Liver (tissue), 9 donors: ENCODE measurements around the gene KDELR1. TPM values are rescaled to one million over a fixed set of nuclear protein-coding genes. Genes with fewer than 3 reads are reported as not detected.

ENCODE experiments used
- DNase-seq: peaks from one replicate; pipeline ENCODE4 v3.0.0-alpha.2; 2017; ENCODE audit warnings: low spot score
- H3K27ac ChIP-seq, 2 donors: one replicate each; pipeline ENCODE4 v1.7.0; 2013; ENCODE audit warnings: inconsistent platforms in 2 of 2, low read length in 2 of 2, control low read depth in 1 of 2, low read depth in 1 of 2, mild to moderate bottlenecking in 1 of 2
- H3K27me3 ChIP-seq, 4 donors: one replicate each; pipeline versions ENCODE4 v1.6.1 to v1.7.0; 2013; ENCODE audit warnings: low read length in 3 of 4, inconsistent platforms in 1 of 4, mild to moderate bottlenecking in 1 of 4, moderate library complexity in 1 of 4; ENCODE audit not compliant: control insufficient read depth in 4 of 4, insufficient read depth in 4 of 4
- H3K36me3 ChIP-seq, 4 donors: one replicate each; pipeline versions ENCODE4 v1.6.1 to v1.7.0; 2013; ENCODE audit warnings: low read length in 3 of 4, mild to moderate bottlenecking in 3 of 4, low read depth in 1 of 4, moderate library complexity in 1 of 4; ENCODE audit not compliant: control insufficient read depth in 4 of 4, insufficient read depth in 3 of 4
- H3K4me1 ChIP-seq, 4 donors: one replicate each; pipeline versions ENCODE4 v1.6.1 to v1.7.0; 2013; ENCODE audit warnings: low read length in 3 of 4, mild to moderate bottlenecking in 3 of 4, moderate library complexity in 1 of 4; ENCODE audit not compliant: control insufficient read depth in 4 of 4, insufficient read depth in 4 of 4
- H3K4me3 ChIP-seq, 3 donors: one replicate each; pipeline versions ENCODE4 v1.6.1 to v1.7.0; 2013; ENCODE audit warnings: low read length in 3 of 3, control low read depth in 1 of 3, low read depth in 1 of 3, mild to moderate bottlenecking in 1 of 3
- H3K9ac ChIP-seq, 2 donors: one replicate each; pipeline ENCODE4 v1.7.0; 2013; ENCODE audit warnings: low read length in 2 of 2, mild to moderate bottlenecking in 2 of 2, moderate library complexity in 2 of 2, control low read depth in 1 of 2, low read depth in 1 of 2
- H3K9me3 ChIP-seq, 4 donors: one replicate each; pipeline versions ENCODE4 v1.6.1 to v1.7.0; 2013; ENCODE audit warnings: low read length in 3 of 4; ENCODE audit not compliant: control insufficient read depth in 4 of 4
- EGR1 ChIP-seq, 2 donors: IDR thresholded peaks; 2 replicates each; pipeline ENCODE4 v1.6.1; 2016 to 2018; ENCODE audit warnings: antibody characterized with exemption in 2 of 2, low read depth in 2 of 2
- FOXA1 ChIP-seq: IDR thresholded peaks from 2 replicates; pipeline ENCODE4 v1.6.1; 2016; ENCODE audit warnings: antibody characterized with exemption
- FOXA2 ChIP-seq: IDR thresholded peaks from 2 replicates; pipeline ENCODE4 v1.6.1; 2016; ENCODE audit warnings: antibody characterized with exemption
- GABPA ChIP-seq, 2 donors: IDR thresholded peaks in 1 of 2; conservative IDR thresholded peaks in 1 of 2; 2 replicates each; pipeline ENCODE4 v1.6.1; 2016; ENCODE audit warnings: antibody characterized with exemption in 2 of 2, mild to moderate bottlenecking in 1 of 2, moderate library complexity in 1 of 2
- HNF4A ChIP-seq, 2 donors: conservative IDR thresholded peaks; 2 replicates each; pipeline ENCODE4 v1.6.1; 2016; ENCODE audit warnings: antibody characterized with exemption in 2 of 2, mild to moderate bottlenecking in 2 of 2
- HNF4G ChIP-seq: IDR thresholded peaks from 2 replicates; pipeline ENCODE4 v1.6.1; 2016; ENCODE audit warnings: antibody characterized with exemption
- JUND ChIP-seq, 2 donors: IDR thresholded peaks; 2 replicates each; pipeline ENCODE4 v1.6.1; 2016; ENCODE audit warnings: antibody characterized with exemption in 2 of 2
- NR2F2 ChIP-seq: IDR thresholded peaks from 2 replicates; pipeline ENCODE4 v1.6.1; 2016; ENCODE audit warnings: antibody characterized with exemption
- RAD21 ChIP-seq, 2 donors: IDR thresholded peaks; 2 replicates each; pipeline ENCODE4 v1.6.1; 2016; ENCODE audit warnings: antibody characterized with exemption in 2 of 2, mild to moderate bottlenecking in 2 of 2
- RXRA ChIP-seq, 2 donors: IDR thresholded peaks; 2 replicates each; pipeline ENCODE4 v1.6.1; 2017 to 2018; ENCODE audit warnings: antibody characterized with exemption in 2 of 2, mild to moderate bottlenecking in 1 of 2
- SP1 ChIP-seq: IDR thresholded peaks from 2 replicates; pipeline ENCODE4 v1.6.1; 2018; ENCODE audit warnings: antibody characterized with exemption, mild to moderate bottlenecking
- TAF1 ChIP-seq: conservative IDR thresholded peaks from 2 replicates; pipeline ENCODE4 v1.6.1; 2016; ENCODE audit warnings: antibody characterized with exemption, mild to moderate bottlenecking
- YY1 ChIP-seq: IDR thresholded peaks from 2 replicates; pipeline ENCODE4 v1.6.1; 2016; ENCODE audit warnings: antibody characterized with exemption, mild to moderate bottlenecking
- WGBS: extraction: QIAGEN DNeasy Blood & Tissue Kit; methylation state at CpG from one replicate; pipeline ENCODE4 v1.1.7; 2013; 5-methylcytosine and 5-hydroxymethylcytosine counted together
- polyA plus RNA-seq, 2 donors: library from polyadenylated mRNA; stranded (reverse) in 1 of 2; unstranded in 1 of 2; fragments of 200-250 nt in 1 of 2; fragments of >200 nt in 1 of 2; fragmentation: Nextera tagmentation in 1 of 2; extraction: Ambion mirVana in 1 of 2; gene quantifications; one replicate each; pipeline versions ENCODE4 v1.2.1 to v1.2.3, GENCODE V29; 2013 to 2015
- total RNA-seq, 2 donors: library from RNA; depleted of rRNA; stranded (reverse); fragments of >200 nt; gene quantifications; one replicate each; pipeline ENCODE4 v1.2.3, GENCODE V29; 2014
- TF ChIP-seq, protein P1 (sequence below): IDR thresholded peaks from 2 replicates; pipeline ENCODE4 v1.6.1; 2016; ENCODE audit warnings: antibody characterized with exemption
- TF ChIP-seq, protein P2 (sequence below): IDR thresholded peaks from 2 replicates; pipeline ENCODE4 v1.6.1; 2016; ENCODE audit warnings: antibody characterized with exemption
- TF ChIP-seq, protein P3 (sequence below): IDR thresholded peaks from 2 replicates; pipeline ENCODE4 v1.6.1; 2016; ENCODE audit warnings: antibody characterized with exemption, mild to moderate bottlenecking
- TF ChIP-seq, protein P4 (sequence below): IDR thresholded peaks from 2 replicates; pipeline ENCODE4 v1.6.1; 2016; ENCODE audit warnings: antibody characterized with exemption
- TF ChIP-seq, protein P5 (sequence below): fragments of 150-350 bp; IDR thresholded peaks from 2 replicates; pipeline ENCODE4 v1.5.1; 2017; ENCODE audit warnings: improper control_type of control experiment, low read depth, low read length; ENCODE audit not compliant: missing input control
- donor health status: healthy.
- donor health status: healthy.
- donor health status: healthy.
- donor health status: healthy.
- donor health status: healthy.

The KDELR1 gene
- total and polyA plus RNA-seq, 4 donors, result 32.3 to 94.9 (median 47.0) TPM

DNA sequence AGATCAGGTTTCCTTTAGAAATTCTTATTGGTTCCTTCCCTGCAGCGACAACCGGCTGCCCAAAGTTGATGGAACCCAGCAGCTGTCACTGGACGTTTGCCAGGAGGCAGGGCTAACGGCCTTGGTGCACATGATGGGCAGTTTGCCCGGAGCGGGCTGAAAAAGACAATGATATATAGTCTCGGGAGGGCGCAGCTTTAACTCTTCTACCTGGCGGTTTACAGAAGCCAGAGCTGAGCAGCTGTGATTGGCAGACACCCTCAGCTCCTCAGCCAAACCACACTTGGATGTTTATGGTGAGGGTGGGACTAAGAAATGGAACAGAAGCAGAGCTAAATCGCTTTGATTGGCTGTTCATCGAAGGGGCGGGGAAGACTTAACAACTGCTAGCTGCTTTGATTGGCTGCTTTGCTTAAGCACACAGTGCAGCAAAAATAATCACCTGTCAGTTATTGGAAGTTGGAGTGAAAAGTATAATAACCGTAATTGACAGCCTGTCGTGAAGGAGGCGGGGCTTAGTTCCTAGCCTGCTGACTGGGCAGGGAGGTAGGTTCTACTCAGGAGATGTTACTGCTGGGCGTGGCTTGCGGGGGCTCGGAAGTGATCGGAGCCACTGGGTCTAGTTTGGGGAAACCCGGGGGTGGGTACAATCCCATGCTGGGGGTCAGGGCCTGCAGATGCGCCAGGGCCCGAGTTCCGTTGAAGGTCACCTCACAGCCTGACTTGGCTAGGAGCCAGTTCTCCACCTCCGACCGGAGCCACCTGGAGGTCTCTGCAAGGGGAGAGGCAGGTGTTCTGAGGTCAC, 58.5 kb downstream of the KDELR1 start:
- Histone ChIP-seq H3K4me1 (peaks cover 2 to 28% (median 14%) of the 10 kb centered on the region in 4 donors), H3K4me3 (peak overlapping the region in 2 of 3 donors; percentile 28 to 46), H3K36me3 (peaks cover 0 to 1% (median 0%) of the 10 kb centered on the region in 4 donors), H3K27me3 (no peaks in the 10 kb centered on the region), H3K9me3 (no peaks in the 10 kb centered on the region), H3K27ac (peak overlapping the region; percentile 82 to 84), H3K9ac (peak overlapping the region; percentile 42 to 58)
- TF ChIP-seq, protein P1, sequence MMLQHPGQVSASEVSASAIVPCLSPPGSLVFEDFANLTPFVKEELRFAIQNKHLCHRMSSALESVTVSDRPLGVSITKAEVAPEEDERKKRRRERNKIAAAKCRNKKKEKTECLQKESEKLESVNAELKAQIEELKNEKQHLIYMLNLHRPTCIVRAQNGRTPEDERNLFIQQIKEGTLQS, result no peak
- TF ChIP-seq FOXA1 (peak; percentile 7), TAF1 (no peak), SP1 (peak; percentile 86), RXRA (IDR thresholded peaks at IDR 0.05) (peak; percentile 25 to 48), HNF4A (conservative IDR thresholded peaks at IDR 0.05) (no peak), NR2F2 (peak; percentile 15), HNF4G (no peak), YY1 (peak; percentile 48), JUND (IDR thresholded peaks at IDR 0.05) (peak in 1 of 2 donors; percentile 52), GABPA (IDR thresholded peaks at IDR 0.05 in 1 of 2, conservative IDR thresholded peaks at IDR 0.05 in 1 of 2) (no peak), FOXA2 (peak; percentile 24), RAD21 (IDR thresholded peaks at IDR 0.05) (no peak), EGR1 (IDR thresholded peaks at IDR 0.05; ENCODE audit: low read depth in 2 of 2) (no peak)
- TF ChIP-seq, protein P2, sequence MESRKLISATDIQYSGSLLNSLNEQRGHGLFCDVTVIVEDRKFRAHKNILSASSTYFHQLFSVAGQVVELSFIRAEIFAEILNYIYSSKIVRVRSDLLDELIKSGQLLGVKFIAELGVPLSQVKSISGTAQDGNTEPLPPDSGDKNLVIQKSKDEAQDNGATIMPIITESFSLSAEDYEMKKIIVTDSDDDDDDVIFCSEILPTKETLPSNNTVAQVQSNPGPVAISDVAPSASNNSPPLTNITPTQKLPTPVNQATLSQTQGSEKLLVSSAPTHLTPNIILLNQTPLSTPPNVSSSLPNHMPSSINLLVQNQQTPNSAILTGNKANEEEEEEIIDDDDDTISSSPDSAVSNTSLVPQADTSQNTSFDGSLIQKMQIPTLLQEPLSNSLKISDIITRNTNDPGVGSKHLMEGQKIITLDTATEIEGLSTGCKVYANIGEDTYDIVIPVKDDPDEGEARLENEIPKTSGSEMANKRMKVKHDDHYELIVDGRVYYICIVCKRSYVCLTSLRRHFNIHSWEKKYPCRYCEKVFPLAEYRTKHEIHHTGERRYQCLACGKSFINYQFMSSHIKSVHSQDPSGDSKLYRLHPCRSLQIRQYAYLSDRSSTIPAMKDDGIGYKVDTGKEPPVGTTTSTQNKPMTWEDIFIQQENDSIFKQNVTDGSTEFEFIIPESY, result peak; percentile 12
- TF ChIP-seq, protein P3, sequence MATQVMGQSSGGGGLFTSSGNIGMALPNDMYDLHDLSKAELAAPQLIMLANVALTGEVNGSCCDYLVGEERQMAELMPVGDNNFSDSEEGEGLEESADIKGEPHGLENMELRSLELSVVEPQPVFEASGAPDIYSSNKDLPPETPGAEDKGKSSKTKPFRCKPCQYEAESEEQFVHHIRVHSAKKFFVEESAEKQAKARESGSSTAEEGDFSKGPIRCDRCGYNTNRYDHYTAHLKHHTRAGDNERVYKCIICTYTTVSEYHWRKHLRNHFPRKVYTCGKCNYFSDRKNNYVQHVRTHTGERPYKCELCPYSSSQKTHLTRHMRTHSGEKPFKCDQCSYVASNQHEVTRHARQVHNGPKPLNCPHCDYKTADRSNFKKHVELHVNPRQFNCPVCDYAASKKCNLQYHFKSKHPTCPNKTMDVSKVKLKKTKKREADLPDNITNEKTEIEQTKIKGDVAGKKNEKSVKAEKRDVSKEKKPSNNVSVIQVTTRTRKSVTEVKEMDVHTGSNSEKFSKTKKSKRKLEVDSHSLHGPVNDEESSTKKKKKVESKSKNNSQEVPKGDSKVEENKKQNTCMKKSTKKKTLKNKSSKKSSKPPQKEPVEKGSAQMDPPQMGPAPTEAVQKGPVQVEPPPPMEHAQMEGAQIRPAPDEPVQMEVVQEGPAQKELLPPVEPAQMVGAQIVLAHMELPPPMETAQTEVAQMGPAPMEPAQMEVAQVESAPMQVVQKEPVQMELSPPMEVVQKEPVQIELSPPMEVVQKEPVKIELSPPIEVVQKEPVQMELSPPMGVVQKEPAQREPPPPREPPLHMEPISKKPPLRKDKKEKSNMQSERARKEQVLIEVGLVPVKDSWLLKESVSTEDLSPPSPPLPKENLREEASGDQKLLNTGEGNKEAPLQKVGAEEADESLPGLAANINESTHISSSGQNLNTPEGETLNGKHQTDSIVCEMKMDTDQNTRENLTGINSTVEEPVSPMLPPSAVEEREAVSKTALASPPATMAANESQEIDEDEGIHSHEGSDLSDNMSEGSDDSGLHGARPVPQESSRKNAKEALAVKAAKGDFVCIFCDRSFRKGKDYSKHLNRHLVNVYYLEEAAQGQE, result no peak
- TF ChIP-seq, protein P4, sequence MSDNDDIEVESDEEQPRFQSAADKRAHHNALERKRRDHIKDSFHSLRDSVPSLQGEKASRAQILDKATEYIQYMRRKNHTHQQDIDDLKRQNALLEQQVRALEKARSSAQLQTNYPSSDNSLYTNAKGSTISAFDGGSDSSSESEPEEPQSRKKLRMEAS, result peak; percentile 38
- TF ChIP-seq, protein P5, sequence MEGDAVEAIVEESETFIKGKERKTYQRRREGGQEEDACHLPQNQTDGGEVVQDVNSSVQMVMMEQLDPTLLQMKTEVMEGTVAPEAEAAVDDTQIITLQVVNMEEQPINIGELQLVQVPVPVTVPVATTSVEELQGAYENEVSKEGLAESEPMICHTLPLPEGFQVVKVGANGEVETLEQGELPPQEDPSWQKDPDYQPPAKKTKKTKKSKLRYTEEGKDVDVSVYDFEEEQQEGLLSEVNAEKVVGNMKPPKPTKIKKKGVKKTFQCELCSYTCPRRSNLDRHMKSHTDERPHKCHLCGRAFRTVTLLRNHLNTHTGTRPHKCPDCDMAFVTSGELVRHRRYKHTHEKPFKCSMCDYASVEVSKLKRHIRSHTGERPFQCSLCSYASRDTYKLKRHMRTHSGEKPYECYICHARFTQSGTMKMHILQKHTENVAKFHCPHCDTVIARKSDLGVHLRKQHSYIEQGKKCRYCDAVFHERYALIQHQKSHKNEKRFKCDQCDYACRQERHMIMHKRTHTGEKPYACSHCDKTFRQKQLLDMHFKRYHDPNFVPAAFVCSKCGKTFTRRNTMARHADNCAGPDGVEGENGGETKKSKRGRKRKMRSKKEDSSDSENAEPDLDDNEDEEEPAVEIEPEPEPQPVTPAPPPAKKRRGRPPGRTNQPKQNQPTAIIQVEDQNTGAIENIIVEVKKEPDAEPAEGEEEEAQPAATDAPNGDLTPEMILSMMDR, result no peak
- 7% methylated on average over 25 of the region's 25 CpGs for WGBS
- peak; percentile 87 for DNase-seq

Other genes with a start within 250 kb of the KDELR1 start
- 10 to 100 TPM in 1 of 2 donors, 1 to 10 TPM in 1; 6.3 to 61.5 TPM for gene LIG1, start 221.2 kb downstream of the KDELR1 start, total RNA-seq
- 1 to 10 TPM; 6.7 to 7.5 TPM for gene LIG1, start 221.2 kb downstream of the KDELR1 start, polyA plus RNA-seq
- gene ZSWIM9, start 220.9 kb downstream of the KDELR1 start, total RNA-seq, result 1 to 10 TPM; 1.6 to 2.5 TPM
- 1 to 10 TPM in 1 of 2 donors, under 1 TPM in 1; 0.25 to 1.6 TPM for gene ZSWIM9, start 220.9 kb downstream of the KDELR1 start, polyA plus RNA-seq
- 10 to 100 TPM; 30.9 to 36.3 TPM for gene CARD8, start 135.6 kb downstream of the KDELR1 start, total RNA-seq
- 10 to 100 TPM in 1 of 2 donors, 1 to 10 TPM in 1; 9.4 to 13.8 TPM for gene CARD8, start 135.6 kb downstream of the KDELR1 start, polyA plus RNA-seq
- gene ZNF114, start 121.5 kb downstream of the KDELR1 start, total RNA-seq, result 1 to 10 TPM in 1 of 2 donors, under 1 TPM in 1; 0.08 to 1.1 TPM
- gene ZNF114, start 121.5 kb downstream of the KDELR1 start, polyA plus RNA-seq, result under 1 TPM; 0.07 TPM
- 10 to 100 TPM in 1 of 2 donors, 1 to 10 TPM in 1; 4.5 to 16.6 TPM for gene EMP3, start 66.0 kb downstream of the KDELR1 start, total RNA-seq
- 10 to 100 TPM; 11.3 to 12.1 TPM for gene EMP3, start 66.0 kb downstream of the KDELR1 start, polyA plus RNA-seq
- gene TMEM143, start 27.6 kb downstream of the KDELR1 start, total RNA-seq, result 1 to 10 TPM; 3.2 to 5.4 TPM
- gene TMEM143, start 27.6 kb downstream of the KDELR1 start, polyA plus RNA-seq, result 10 to 100 TPM in 1 of 2 donors, 1 to 10 TPM in 1; 7.9 to 10.2 TPM
- gene SYNGR4, start 27.2 kb downstream of the KDELR1 start, total RNA-seq, result not detected
- under 1 TPM in 1 of 2 donors, not detected in 1; 0.09 TPM for gene SYNGR4, start 27.2 kb downstream of the KDELR1 start, polyA plus RNA-seq
- under 1 TPM; 0.17 to 0.33 TPM for gene GRIN2D, start 2.1 kb upstream of the KDELR1 start, total RNA-seq
- gene GRIN2D, start 2.1 kb upstream of the KDELR1 start, polyA plus RNA-seq, result under 1 TPM in 1 of 2 donors, not detected in 1; 0.13 TPM
- 10 to 100 TPM in 1 of 2 donors, 1 to 10 TPM in 1; 7.1 to 31.7 TPM for gene GRWD1, start 54.4 kb upstream of the KDELR1 start, total RNA-seq
- 10 to 100 TPM; 11.1 to 19.5 TPM for gene GRWD1, start 54.4 kb upstream of the KDELR1 start, polyA plus RNA-seq
- under 1 TPM; 0.23 to 0.92 TPM for gene KCNJ14, start 64.0 kb upstream of the KDELR1 start, total RNA-seq
- gene KCNJ14, start 64.0 kb upstream of the KDELR1 start, polyA plus RNA-seq, result under 1 TPM; 0.06 to 0.12 TPM
- 10 to 100 TPM; 13.1 to 16.9 TPM for gene CYTH2, start 77.8 kb upstream of the KDELR1 start, total RNA-seq
- 10 to 100 TPM; 13.0 to 13.2 TPM for gene CYTH2, start 77.8 kb upstream of the KDELR1 start, polyA plus RNA-seq
- gene LMTK3, start 120.3 kb upstream of the KDELR1 start, total RNA-seq, result under 1 TPM in 1 of 2 donors, not detected in 1; 0.08 TPM
- under 1 TPM in 1 of 2 donors, not detected in 1; 0.08 TPM for gene LMTK3, start 120.3 kb upstream of the KDELR1 start, polyA plus RNA-seq
- gene SULT2B1, start 160.6 kb upstream of the KDELR1 start, total RNA-seq, result not detected
- under 1 TPM; 0.14 to 0.24 TPM for gene SULT2B1, start 160.6 kb upstream of the KDELR1 start, polyA plus RNA-seq
- gene SPACA4, start 215.2 kb upstream of the KDELR1 start, total RNA-seq, result not detected
- not detected for gene SPACA4, start 215.2 kb upstream of the KDELR1 start, polyA plus RNA-seq
- gene FAM83E, start 223.5 kb upstream of the KDELR1 start, total RNA-seq, result under 1 TPM; 0.33 to 0.42 TPM
- gene FAM83E, start 223.5 kb upstream of the KDELR1 start, polyA plus RNA-seq, result under 1 TPM in 1 of 2 donors, not detected in 1; 0.20 TPM
- 100 to 1,000 TPM; 502 to 830 TPM for gene RPL18, start 227.6 kb upstream of the KDELR1 start, total RNA-seq
- gene RPL18, start 227.6 kb upstream of the KDELR1 start, polyA plus RNA-seq, result 100 to 1,000 TPM; 276 to 670 TPM
- 10 to 100 TPM; 10.2 to 17.3 TPM for gene SPHK2, start 228.0 kb upstream of the KDELR1 start, total RNA-seq
- gene SPHK2, start 228.0 kb upstream of the KDELR1 start, polyA plus RNA-seq, result 10 to 100 TPM in 1 of 2 donors, 1 to 10 TPM in 1; 9.6 to 14.4 TPM
- 1 to 10 TPM; 2.3 to 4.5 TPM for gene DBP, start 245.8 kb upstream of the KDELR1 start, total RNA-seq
- gene DBP, start 245.8 kb upstream of the KDELR1 start, polyA plus RNA-seq, result 1 to 10 TPM; 1.2 to 1.3 TPM